Measurements from ENCODE around the gene MED1. TPM values are rescaled to one million over a fixed set of nuclear protein-coding genes. Genes with fewer than 3 reads are reported as not detected.

The MED1 gene
- total RNA-seq, 2 experiments from 2014 or later: 60.7 to 64.7 TPM

DNA sequence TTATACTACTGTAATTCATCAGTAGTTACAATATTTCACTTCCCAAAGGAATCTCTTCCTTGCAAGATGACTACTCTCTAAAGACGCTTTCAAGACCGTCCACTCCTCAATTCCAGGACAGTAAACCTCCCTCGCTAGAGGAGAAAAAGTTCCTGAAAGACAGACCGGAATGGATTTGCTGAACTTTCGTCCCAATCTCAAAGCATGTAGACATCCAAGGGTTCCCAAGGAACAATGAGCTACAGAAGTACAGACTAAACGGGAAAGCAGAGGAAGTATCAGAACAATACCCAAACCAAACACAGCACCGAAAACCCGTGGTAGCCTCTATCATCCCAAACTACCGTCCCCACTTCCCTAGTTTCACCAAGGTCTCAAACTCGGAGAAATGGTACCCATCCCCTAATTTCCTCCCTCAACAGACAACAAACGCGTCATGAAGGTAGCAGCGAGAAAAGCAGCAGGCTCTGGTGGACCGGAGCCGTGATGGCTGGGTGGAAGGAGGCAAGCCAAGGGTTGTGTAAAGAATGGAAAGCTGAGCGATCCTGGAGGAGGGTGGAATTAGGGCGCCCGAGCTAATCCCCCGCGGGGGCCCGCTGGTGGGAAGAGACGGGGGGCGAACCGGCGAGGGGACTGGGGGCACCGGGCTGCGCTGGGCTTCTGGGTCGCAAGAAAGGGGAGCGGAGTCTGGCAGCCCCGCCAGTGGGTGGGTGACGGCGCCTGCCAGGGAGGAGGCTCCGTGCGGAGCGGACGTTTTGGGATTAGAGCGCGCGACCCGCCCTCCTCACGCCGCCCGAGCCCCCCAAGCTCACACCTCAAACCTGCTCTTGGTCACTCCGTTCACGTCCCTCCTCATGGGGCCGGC, 50.3 kb downstream of the MED1 start:
- Mint-ChIP-seq H3K36me3 (ENCODE audit: low read depth) (peaks cover 9% of the 10 kb centered on the region), H3K4me3 (peak overlapping the region; percentile 99), H3K27ac (peak overlapping the region; percentile 98), H3K9me3 (no peaks in the 10 kb centered on the region), H3K4me1 (ENCODE audit: low read depth) (peaks cover 51% of the 10 kb centered on the region), H3K27me3 (no peaks in the 10 kb centered on the region)
- intact Hi-C loops (cut with micrococcal nuclease): loop anchor here (10.0 kb wide), 1 partner anchor 196 kb away; the partner anchor contains the start of gene RPL19
- TF ChIP-seq, protein P1, sequence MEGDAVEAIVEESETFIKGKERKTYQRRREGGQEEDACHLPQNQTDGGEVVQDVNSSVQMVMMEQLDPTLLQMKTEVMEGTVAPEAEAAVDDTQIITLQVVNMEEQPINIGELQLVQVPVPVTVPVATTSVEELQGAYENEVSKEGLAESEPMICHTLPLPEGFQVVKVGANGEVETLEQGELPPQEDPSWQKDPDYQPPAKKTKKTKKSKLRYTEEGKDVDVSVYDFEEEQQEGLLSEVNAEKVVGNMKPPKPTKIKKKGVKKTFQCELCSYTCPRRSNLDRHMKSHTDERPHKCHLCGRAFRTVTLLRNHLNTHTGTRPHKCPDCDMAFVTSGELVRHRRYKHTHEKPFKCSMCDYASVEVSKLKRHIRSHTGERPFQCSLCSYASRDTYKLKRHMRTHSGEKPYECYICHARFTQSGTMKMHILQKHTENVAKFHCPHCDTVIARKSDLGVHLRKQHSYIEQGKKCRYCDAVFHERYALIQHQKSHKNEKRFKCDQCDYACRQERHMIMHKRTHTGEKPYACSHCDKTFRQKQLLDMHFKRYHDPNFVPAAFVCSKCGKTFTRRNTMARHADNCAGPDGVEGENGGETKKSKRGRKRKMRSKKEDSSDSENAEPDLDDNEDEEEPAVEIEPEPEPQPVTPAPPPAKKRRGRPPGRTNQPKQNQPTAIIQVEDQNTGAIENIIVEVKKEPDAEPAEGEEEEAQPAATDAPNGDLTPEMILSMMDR (IDR thresholded peaks at IDR 0.05): no peak
- CTCF ChIA-PET: interaction anchor here (1.0 to 1.5 kb wide), 4 partner anchors 9 to 291 kb away, joined by 3 read pairs; no protein-coding TSS in a partner anchor
- POLR2A ChIA-PET: interaction anchor here (0.6 to 4.0 kb wide), 10 partner anchors 9 to 299 kb away, joined by 3 to 25 read pairs (median 4); partner anchors contain the start of genes CDK12 and MED1
- ATAC-seq: peak; percentile 3
- peak; percentile 35 for DNase-seq

DNA sequence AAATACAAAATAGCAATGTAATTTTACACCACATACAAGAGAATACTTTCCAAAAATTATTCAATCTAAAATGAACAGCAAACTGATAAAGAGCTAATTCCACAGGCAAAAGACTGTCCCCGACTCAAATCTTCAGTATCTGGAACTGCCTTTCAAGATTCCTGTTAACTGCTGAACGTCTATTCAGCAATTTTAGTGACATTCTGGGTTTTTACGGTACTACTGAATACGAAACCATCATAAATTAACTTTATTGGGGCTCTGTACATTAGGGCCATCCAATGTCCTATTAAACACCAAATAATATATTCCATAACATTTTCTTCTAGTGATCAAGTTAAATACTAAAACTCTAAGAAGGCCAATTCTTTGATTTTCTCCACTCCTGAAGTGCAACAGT, 51.3 kb downstream of the MED1 start:
- ATAC-seq (no peak), DNase-seq (no peak)
- intact Hi-C loops (cut with micrococcal nuclease): loop anchor here (10.0 kb wide), 1 partner anchor 195 kb away; the partner anchor contains the start of gene RPL19
- CTCF ChIA-PET: interaction anchor here (1.0 to 1.5 kb wide), 2 partner anchors 8 to 155 kb away, joined by 3 to 4 read pairs; no protein-coding TSS in a partner anchor
- peaks cover 6% of the 10 kb centered on the region for H3K36me3 Mint-ChIP-seq (ENCODE audit: low read depth)
- H3K27me3 Mint-ChIP-seq: no peaks in the 10 kb centered on the region
- no peak overlapping the region for H3K27ac Mint-ChIP-seq
- TF ChIP-seq, protein P1 (IDR thresholded peaks at IDR 0.05): no peak
- peaks cover 45% of the 10 kb centered on the region for H3K4me1 Mint-ChIP-seq (ENCODE audit: low read depth)
- no peaks in the 10 kb centered on the region for H3K9me3 Mint-ChIP-seq
- peak overlapping the region; percentile 99 for H3K4me3 Mint-ChIP-seq
- POLR2A ChIA-PET: interaction anchor here (0.7 to 2.1 kb wide), 4 partner anchors 16 to 211 kb away, joined by 4 to 8 read pairs (median 5); partner anchors contain the start of genes CDK12 and MED1

DNA sequence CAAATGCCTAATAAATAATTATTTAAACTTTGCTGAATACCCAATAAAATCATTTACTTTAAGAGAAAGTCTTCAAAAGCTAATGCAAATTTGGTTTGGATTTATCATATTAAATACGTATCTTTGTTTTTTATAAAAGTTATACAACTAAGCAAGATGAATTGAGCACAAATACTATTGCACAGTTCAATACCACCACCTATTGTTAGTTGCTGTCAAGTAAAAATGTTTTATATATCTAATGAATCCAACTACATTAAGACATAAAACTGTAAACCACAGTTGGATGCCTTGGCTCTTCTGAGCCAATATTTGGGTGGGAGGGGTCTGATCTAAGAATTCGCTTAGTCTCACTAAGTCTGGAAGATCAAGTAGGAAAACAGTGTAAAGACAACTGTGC, 57.3 kb downstream of the MED1 start:
- DNase-seq (no peak), ATAC-seq (no peak)
- TF ChIP-seq, protein P1 (IDR thresholded peaks at IDR 0.05): no peak
- CTCF ChIA-PET: interaction anchor here (0.7 to 1.3 kb wide), 5 partner anchors 10 to 158 kb away, joined by 3 to 5 read pairs (median 3); no protein-coding TSS in a partner anchor
- Mint-ChIP-seq H3K27ac (no peak overlapping the region), H3K36me3 (ENCODE audit: low read depth) (no peaks in the 10 kb centered on the region), H3K4me1 (ENCODE audit: low read depth) (peaks cover 18% of the 10 kb centered on the region), H3K4me3 (no peak overlapping the region), H3K27me3 (no peaks in the 10 kb centered on the region), H3K9me3 (no peaks in the 10 kb centered on the region)
- POLR2A ChIA-PET: interaction anchor here (0.7 kb wide), 1 partner anchor 9 kb away, joined by 3 read pairs; no protein-coding TSS in a partner anchor
- intact Hi-C loops (cut with micrococcal nuclease): no loop called here

GRCh38 chr17:39391448-39391847, 59.6 kb downstream of the MED1 start:
- intact Hi-C loops (cut with micrococcal nuclease): no loop called here
- TF ChIP-seq, protein P1 (IDR thresholded peaks at IDR 0.05): no peak
- ChIA-PET CTCF (interaction anchor here (0.9 kb wide), 1 partner anchor 9 kb away, joined by 3 read pairs; no protein-coding TSS in a partner anchor), POLR2A (interaction anchor here (1.9 kb wide), 1 partner anchor 9 kb away, joined by 5 read pairs; no protein-coding TSS in a partner anchor)
- no peaks in the 10 kb centered on the region for H3K27me3 Mint-ChIP-seq
- no peak overlapping the region for H3K4me3 Mint-ChIP-seq
- H3K9me3 Mint-ChIP-seq: no peaks in the 10 kb centered on the region
- DNase-seq (no peak), ATAC-seq (no peak)
- peaks cover 16% of the 10 kb centered on the region for H3K4me1 Mint-ChIP-seq (ENCODE audit: low read depth)
- H3K36me3 Mint-ChIP-seq (ENCODE audit: low read depth): no peaks in the 10 kb centered on the region
- H3K27ac Mint-ChIP-seq: no peak overlapping the region
